Activated T-cell treated with anti-CD3 and anti-CD28 coated beads for 4 hours (primary cell): ENCODE measurements around the gene GNL1.

Experiments
- DNase-seq: peaks from one replicate; pipeline ENCODE4 v3.0.0-alpha.2; 2020

GNL1 gene, protein sequence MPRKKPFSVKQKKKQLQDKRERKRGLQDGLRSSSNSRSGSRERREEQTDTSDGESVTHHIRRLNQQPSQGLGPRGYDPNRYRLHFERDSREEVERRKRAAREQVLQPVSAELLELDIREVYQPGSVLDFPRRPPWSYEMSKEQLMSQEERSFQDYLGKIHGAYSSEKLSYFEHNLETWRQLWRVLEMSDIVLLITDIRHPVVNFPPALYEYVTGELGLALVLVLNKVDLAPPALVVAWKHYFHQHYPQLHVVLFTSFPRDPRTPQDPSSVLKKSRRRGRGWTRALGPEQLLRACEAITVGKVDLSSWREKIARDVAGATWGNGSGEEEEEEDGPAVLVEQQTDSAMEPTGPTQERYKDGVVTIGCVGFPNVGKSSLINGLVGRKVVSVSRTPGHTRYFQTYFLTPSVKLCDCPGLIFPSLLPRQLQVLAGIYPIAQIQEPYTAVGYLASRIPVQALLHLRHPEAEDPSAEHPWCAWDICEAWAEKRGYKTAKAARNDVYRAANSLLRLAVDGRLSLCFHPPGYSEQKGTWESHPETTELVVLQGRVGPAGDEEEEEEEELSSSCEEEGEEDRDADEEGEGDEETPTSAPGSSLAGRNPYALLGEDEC

GRCh38 chr6:30556066-30556905, at the start of gene GNL1:
Gene GNL1, minus strand, starts transcription at chr6:30556489. Its CDS starts 286 bp downstream, at chr6:30556203.
- DNase-seq, result peak; percentile 100

- no peak for DNase-seq
These were observed 47.7 kb upstream of the GNL1 start for GRCh38 chr6:30603961-30604360.

- DNase-seq, result no peak
These were observed 45.7 kb upstream of the GNL1 start for GRCh38 chr6:30601815-30602641.

- no peak for DNase-seq
These were observed 45.1 kb upstream of the GNL1 start for GRCh38 chr6:30601436-30601814.

- DNase-seq, result no peak
These were observed 44.2 kb upstream of the GNL1 start for GRCh38 chr6:30600451-30600961.

DNA sequence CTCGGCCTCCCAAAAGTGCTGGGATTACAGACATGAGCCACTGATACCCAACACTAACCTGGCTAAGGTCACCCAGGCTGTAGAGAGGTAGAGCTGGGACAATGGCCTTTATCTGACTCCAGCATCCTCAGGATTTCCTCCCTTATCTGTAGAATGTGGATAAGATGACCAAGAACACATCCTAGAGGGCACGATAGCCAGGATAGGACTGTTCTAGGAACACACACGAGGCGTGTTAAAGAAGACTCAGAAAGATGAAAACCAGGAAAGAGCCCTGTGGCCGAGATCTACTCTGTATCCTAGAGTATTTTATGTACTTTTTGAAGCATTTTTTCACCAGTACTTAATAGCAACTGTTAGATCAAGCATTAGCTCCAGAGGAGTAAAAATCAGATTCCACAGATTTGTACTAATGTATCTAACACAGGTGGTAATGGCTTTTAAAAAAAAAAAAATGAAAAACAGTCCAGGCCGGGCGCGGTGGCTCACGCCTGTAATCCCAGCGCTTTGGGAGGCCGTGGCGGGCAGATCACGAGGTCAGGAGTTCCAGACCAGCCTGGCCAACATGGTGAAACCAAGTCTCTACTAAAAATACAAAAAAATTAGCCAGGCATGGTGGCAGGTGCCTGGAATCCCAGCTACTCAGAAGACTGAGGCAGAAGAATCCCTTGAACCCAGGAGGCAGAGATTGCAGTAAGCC, 43.5 kb upstream of the GNL1 start:
- DNase-seq, result no peak

DNA sequence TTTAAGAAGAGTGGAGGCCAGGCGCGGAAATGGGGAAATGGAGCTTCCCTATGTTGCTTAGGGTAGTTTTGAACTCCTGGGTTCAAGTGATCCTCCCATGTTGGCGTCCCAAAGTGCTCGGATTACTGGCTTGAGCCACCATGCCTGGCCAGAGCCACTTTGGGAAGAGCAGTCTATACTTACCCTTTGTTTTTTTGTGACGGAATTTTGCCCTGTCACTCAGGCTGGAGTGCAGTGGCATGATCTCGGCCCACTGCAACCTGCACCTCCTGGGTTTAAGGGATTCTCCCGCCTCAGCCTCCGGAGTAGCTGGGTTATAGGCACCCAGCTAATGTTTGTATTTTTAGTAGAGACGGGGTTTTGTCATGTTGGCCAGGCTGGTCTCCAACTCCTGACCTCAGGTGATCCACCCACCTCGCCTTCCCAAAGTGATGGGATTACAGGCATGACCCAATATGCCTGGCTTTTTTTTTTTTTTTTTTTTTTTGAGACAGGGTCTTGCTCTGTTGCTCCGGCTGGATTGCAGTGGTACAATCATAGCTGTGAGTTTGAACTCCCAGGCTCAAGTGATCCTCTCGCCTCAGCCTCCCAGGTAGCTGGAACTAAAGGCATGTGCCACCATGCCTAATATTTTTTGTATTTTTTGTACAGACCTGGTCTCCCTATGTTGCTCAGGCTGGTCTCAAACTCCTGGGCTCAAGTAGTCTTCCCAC, 42.8 kb upstream of the GNL1 start:
- no peak for DNase-seq

- peak; percentile 83 for DNase-seq
These were observed 41.2 kb upstream of the GNL1 start for GRCh38 chr6:30597315-30598144.

DNA sequence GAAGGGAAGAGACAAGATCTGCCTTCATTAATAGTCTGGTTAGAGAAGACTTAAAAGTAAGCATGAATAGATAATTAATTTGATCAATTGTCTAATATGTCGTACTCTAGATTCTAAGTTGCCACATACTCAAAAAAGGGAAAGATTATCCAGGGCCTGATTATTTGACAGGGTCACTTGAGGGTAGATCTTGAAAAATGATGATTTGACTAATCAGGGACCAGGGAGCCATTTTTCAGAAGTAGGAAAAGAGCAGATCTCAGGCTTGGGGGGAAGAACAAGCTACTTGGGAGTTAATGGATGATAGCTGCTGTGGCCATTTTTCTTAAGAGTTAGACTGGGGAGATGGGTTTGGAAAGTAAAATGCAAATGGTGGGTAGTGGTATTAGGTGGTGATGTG, 36.0 kb upstream of the GNL1 start:
- DNase-seq, result no peak

GRCh38 chr6:30591008-30591407, 34.7 kb upstream of the GNL1 start:
- no peak for DNase-seq

- DNase-seq, result no peak
These were observed 34.2 kb upstream of the GNL1 start for GRCh38 chr6:30590509-30590908.

GRCh38 chr6:30589754-30590358, 33.6 kb upstream of the GNL1 start:
- DNase-seq, result no peak

DNA sequence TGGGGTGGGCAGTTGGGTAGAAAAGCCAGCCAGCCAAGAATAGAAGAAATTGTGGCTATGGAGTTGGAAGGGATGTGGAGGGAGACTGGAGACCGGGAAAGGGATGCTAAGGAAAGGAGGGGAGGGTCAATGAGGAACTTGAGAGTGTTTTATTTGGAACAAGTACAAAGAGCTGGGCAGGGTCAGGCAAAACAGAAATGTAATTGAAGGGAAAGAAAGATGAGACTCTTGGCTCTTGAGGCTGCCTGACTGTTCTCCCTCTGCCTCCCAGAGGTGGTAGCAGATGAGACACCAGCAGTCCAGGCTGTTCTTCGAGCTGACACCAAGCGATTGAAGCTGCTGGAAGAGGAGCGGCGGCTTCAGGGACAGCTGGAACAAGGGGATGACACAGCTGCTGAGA, 27.6 kb upstream of the GNL1 start:
- DNase-seq, result no peak

- DNase-seq, result no peak
These were observed 21.8 kb upstream of the GNL1 start for GRCh38 chr6:30578051-30578450.

DNA sequence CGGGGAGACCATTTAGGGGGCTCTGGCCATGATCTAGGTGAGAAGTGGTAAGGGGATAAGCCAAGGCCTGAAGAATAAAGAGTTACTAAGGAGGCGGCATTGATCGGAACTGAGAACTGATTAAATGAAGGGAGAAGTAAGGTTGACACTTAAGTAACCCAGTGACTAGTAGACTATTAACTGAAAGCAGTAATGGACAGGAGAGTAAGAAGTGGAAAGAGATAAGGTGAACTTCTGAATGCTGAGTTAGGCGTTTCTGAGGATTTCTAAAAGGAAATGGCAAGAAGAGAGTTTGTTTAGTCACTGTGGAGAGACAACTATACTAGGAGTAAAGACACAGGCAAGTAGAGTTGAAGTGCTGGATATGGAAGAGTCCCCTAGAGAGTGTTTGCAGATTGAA, 16.8 kb upstream of the GNL1 start:
- DNase-seq, result no peak

DNA sequence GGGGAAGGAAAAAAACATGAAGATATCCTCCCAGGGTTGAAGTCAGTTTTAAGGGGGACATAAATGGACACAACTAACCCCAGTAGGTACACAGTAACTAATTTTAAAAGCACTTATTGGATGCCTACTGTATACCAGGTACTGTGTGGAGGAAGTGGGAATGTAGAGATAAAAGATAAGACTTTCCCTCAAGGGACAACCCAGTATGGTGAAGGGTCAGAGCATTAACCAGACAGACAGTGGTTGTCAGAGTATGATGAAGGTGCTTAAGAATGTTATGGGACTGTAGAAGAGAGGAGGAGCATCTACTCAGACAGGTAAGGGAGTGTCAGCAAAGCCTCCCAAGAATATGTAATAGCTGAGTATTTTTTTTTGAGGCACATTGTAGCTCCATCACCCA, 15.9 kb upstream of the GNL1 start:
- DNase-seq, result no peak

DNA sequence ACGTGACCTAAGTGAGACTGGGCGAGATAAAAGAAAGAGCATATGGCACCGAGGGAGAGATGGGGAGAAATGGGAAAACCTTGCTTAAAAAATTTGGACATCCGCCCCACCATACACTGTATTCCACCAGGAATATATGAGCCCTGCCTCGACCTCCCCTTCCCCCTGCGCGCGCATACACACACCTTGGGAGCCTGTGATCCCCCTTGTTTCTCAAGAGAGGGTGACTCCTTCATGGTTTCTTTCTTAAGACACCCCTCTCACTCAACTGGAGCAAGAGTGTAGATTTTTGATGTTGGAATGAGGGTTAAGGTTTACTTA, 15.4 kb upstream of the GNL1 start:
- DNase-seq, result no peak

DNA sequence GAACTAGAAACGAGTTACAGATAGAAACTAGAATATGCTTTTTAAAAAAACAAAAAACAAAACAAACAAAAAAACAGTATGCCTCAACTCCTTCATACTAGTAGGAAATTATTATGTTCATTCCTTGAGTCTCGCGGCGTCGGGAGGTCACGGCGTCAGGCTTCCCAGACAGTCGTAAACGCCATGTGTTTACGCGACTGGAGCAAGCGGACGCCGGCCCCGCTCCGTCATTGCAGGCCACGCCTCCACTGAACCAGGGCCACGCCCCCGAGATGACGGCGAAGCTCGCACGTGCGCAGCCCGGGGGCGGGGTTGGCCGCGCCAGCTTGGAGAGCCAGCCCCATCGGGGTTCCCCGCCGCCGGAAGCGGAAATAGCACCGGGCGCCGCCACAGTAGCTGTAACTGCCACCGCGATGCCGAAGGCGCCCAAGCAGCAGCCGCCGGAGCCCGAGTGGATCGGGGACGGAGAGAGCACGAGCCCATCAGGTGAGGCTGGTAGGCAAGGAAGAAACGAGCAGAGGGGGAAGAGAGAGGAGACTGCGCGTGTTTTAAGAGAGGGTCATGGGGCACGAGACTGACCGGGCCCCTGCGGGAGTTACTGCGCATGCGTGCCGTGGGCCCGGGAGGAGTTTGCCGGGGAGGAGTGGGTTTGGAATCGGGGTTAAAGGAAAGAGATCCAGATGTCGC, 14.9 kb upstream of the GNL1 start, which contains the start of gene ABCF1:
Gene ABCF1 (plus strand): TSS at position 368 of the 687 bp plus-strand sequence. CDS start 46 bp downstream, at position 414.
- peak; percentile 99 for DNase-seq

DNA sequence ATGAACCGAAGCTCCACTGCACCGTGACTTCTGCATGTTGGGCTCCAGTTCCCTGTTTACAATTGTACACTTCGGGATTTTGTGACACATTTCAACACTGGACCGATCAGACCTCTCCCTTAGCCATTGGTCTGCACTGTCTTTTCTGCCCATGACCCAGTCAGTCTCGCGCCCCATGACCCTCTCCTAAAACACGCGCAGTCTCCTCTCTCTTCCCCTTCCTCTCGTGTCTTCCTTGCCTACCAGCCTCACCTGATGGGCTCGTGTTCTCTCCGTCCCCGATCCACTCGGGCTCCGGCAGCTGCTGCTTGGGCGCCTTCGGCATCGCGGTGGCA, 14.4 kb upstream of the GNL1 start:
- no peak for DNase-seq
